Heart right ventricle (tissue), 16 donors: Measurements from ENCODE around the gene LILRB2. TPM values are rescaled to one million over a fixed set of nuclear protein-coding genes. Genes with fewer than 3 reads are reported as not detected.

Experiments used
- ATAC-seq, 8 donors: fragments of 200-7000 bp; cut with Tn5 transposase; one replicate each; pipeline ENCODE4 v1.9.1; 2020; ENCODE audit warnings: mild to moderate bottlenecking in 8 of 8, moderate library complexity in 8 of 8, moderate number of reproducible peaks in 1 of 8
- DNase-seq, 2 donors: peaks; one replicate each; pipeline ENCODE4 v3.0.0-alpha.2; 2020
- H3K27ac ChIP-seq, 10 donors: fragments of 200-600 bp; sonication (generic) in 2 of 10; one replicate each; pipeline versions ENCODE4 v1.5.0 to v1.8.0; 2020 to 2022; ENCODE audit warnings: mild to moderate bottlenecking in 3 of 10
- H3K27me3 ChIP-seq, 7 donors: fragments of 200-600 bp; one replicate each; pipeline ENCODE4 v1.8.0; 2021 to 2022; ENCODE audit warnings: mild to moderate bottlenecking in 2 of 7
- H3K36me3 ChIP-seq, 9 donors: fragments of 200-600 bp; sonication (generic) in 1 of 9; one replicate each; pipeline versions ENCODE4 v1.5.0 to v1.8.0; 2020 to 2022; ENCODE audit warnings: mild to moderate bottlenecking in 2 of 9
- H3K4me1 ChIP-seq, 9 donors: fragments of 200-600 bp; sonication (generic) in 1 of 9; one replicate each; pipeline versions ENCODE4 v1.5.0 to v1.8.0; 2020 to 2022; ENCODE audit warnings: mild to moderate bottlenecking in 4 of 9
- H3K4me3 ChIP-seq, 10 donors: fragments of 200-600 bp; sonication (generic) in 2 of 10; one replicate each; pipeline versions ENCODE4 v1.5.0 to v1.8.0; 2020 to 2022; ENCODE audit warnings: mild to moderate bottlenecking in 7 of 10, moderate library complexity in 2 of 10
- H3K9me3 ChIP-seq, 11 donors: fragments of 200-600 bp in 10 of 11; sonication (generic) in 2 of 11; one replicate each; pipeline versions ENCODE4 v1.5.0 to v1.8.0; 2013 to 2022; ENCODE audit warnings: mild to moderate bottlenecking in 2 of 11, control low read depth in 1 of 11, moderate library complexity in 1 of 11
- WGBS, 2 donors: extraction: QIAGEN DNeasy Blood & Tissue Kit; methylation state at CpG; one replicate each; pipeline ENCODE4 v1.1.7; 2013; ENCODE audit warnings: inconsistent platforms in 1 of 2; 5-methylcytosine and 5-hydroxymethylcytosine counted together
- intact Hi-C, 10 donors: fragments of 100-400 bp; cut with DNase I; formaldehyde crosslinking; loops; one replicate each; pipeline versions ENCODE4 v1.11.1 to v1.14.2; 2022
- polyA plus RNA-seq, 2 donors: library from polyadenylated mRNA; stranded (reverse); fragments of 200-250 nt; gene quantifications; one replicate each; pipeline ENCODE4 v1.2.3, GENCODE V29; 2013
- total RNA-seq, 10 donors: library from RNA; stranded (reverse); fragmentation: NEBNext Ultra II Directional in 3 of 10; extraction: Animal tissue kit (Norgen Biotek cat#: 25700) in 3 of 10; gene quantifications; one replicate each; pipeline versions ENCODE4 v1.2.1 to v1.2.4, GENCODE V29; 2021 to 2023
- TF ChIP-seq, protein P1 (sequence below), 9 donors: fragments of 200-600 bp; sonication (generic) in 2 of 9; IDR thresholded peaks; one replicate each; pipeline versions ENCODE4 v1.5.0 to v1.8.0; 2021 to 2022; ENCODE audit warnings: antibody characterized with exemption in 9 of 9, mild to moderate bottlenecking in 5 of 9, moderate library complexity in 1 of 9
- donor health status: Arrhythmogenic right ventricular cardiomyopathy.
- donor health status: ischemic (EF 13 %, LVEDD 7.1; RV severe dilation, severe dysfunction).
- donor health status: healthy with polysubstance abuse.
- donor health status: DM: no; HTN: yes; CAD: no.
- donor health status: DM: no; HTN: no; CAD: no.
- donor health status: ischemic (EF 25% LVEDD 6.9; RV normal size, moderate dysfunction).
- donor health status: ischemic (EF 25% LVEDD 5.7; RV mildly dilated, moderate dysfunction).
- donor health status: healthy.
- donor health status: DM: yes; HTN: yes; CAD: no.
- donor health status: Ischemic cardiomyopathy.
- donor health status: ischemic (EF 35%, LVEDD 5.7; RV mildly dilated, moderate dysfunction).
- donor health status: nonischemic (EF 11% LVEDD 7.7; RV severe dilation, severe dysfunction).
- donor health status: DM: yes; HTN: yes; CAD: no.
- donor health status: PGD.
- donor health status: ischemic (EF 29% LVEDD 5.4; RV normal size, mild dysfunction).
- donor health status: nonischemic (EF 23%, LVEDD 6.1; RV moderate dilation, normal function).

Gene LILRB2
- total and polyA plus RNA-seq, 12 donors, result 1.1 to 20.1 (median 2.4) TPM

DNA sequence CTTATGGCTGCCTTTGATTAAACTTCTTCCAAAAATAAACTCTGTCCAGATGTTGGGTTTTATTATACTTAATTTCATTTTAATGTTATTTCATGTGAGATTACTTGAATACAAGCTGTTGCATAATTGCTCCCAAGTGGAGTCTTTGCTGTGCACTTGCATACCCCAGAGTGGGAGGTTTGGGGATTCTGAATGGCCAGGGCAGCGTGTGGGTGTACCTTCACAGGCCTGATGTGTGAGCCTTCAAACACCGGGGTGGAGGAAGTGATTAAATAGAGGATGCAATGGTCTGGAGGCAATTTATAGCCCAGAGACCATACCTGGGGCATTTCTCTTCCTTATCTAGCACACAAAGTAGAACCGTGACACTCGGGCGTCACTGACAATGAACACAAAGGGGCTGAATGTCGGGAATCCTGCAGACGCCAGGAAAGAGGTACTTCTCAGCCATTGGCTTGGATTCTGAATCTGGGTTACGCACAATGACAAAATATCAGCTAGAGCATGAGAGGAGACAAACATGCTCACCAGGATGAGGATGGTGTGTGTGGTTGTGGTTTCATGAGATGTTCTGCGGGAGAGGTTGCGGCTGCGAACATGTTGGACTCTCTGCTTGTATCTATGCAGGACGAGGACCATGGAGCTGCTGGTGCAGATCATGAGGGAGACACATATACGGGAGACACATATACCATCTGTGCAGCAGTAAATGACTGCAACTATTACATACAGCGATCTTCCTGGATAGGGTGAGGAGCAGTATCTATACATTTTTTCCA lies 39.2 kb upstream of the LILRB2 start:
- peaks cover 0 to 3% (median 0%) of the 10 kb centered on the region in 11 donors for H3K9me3 ChIP-seq
- no peak overlapping the region for H3K4me3 ChIP-seq
- intact Hi-C loops, result loop anchor here in 2 of 10 donors (10.0 kb wide), 2 partner anchors 65 to 75 kb away; no protein-coding TSS in a partner anchor
- H3K36me3 ChIP-seq, result no peaks in the 10 kb centered on the region
- peaks cover 0 to 54% (median 39%) of the 10 kb centered on the region in 7 donors for H3K27me3 ChIP-seq
- ATAC-seq, result no peak
- WGBS, 2 donors, result 82 to 87% methylated on average over 14 of the region's 14 CpGs
- H3K4me1 ChIP-seq, result peaks cover 0 to 30% (median 0%) of the 10 kb centered on the region in 9 donors
- no peak for DNase-seq
- H3K27ac ChIP-seq, result no peak overlapping the region
- TF ChIP-seq, protein P1, sequence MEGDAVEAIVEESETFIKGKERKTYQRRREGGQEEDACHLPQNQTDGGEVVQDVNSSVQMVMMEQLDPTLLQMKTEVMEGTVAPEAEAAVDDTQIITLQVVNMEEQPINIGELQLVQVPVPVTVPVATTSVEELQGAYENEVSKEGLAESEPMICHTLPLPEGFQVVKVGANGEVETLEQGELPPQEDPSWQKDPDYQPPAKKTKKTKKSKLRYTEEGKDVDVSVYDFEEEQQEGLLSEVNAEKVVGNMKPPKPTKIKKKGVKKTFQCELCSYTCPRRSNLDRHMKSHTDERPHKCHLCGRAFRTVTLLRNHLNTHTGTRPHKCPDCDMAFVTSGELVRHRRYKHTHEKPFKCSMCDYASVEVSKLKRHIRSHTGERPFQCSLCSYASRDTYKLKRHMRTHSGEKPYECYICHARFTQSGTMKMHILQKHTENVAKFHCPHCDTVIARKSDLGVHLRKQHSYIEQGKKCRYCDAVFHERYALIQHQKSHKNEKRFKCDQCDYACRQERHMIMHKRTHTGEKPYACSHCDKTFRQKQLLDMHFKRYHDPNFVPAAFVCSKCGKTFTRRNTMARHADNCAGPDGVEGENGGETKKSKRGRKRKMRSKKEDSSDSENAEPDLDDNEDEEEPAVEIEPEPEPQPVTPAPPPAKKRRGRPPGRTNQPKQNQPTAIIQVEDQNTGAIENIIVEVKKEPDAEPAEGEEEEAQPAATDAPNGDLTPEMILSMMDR (IDR thresholded peaks at IDR 0.05), result no peak

DNA sequence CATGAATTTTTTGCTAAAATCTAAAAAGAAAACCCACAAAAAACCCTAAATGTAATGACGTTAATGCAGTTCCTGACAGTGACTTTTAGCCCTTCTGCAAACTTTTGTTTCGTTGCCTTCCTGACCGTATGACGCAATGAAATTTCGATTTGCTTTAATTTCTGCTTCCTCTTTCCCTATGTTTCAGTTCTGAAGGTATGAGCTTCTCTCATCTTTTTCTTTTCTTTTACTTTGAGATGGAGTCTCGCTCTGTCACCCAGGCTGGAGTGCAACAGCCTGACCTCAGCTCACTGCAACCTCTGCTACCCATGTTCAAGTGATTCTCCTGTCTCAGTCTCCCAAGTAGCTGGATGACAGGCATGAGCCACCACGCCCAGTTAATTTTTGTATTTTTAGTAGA lies 38.1 kb upstream of the LILRB2 start:
- TF ChIP-seq, protein P1 (IDR thresholded peaks at IDR 0.05), result no peak
- no peak overlapping the region for H3K4me3 ChIP-seq
- intact Hi-C loops, result no loop called here
- H3K36me3 ChIP-seq, result no peaks in the 10 kb centered on the region
- no peak for ATAC-seq
- DNase-seq, result no peak
- H3K9me3 ChIP-seq, result peaks cover 0 to 3% (median 0%) of the 10 kb centered on the region in 11 donors
- peak overlapping the region in 2 of 10 donors; percentile 7 to 83 for H3K27ac ChIP-seq
- H3K27me3 ChIP-seq, result peaks cover 0 to 58% (median 38%) of the 10 kb centered on the region in 7 donors
- peaks cover 0 to 30% (median 0%) of the 10 kb centered on the region in 9 donors for H3K4me1 ChIP-seq
- 73 to 78% methylated on average over 7 of the region's 7 CpGs for WGBS, 2 donors

DNA sequence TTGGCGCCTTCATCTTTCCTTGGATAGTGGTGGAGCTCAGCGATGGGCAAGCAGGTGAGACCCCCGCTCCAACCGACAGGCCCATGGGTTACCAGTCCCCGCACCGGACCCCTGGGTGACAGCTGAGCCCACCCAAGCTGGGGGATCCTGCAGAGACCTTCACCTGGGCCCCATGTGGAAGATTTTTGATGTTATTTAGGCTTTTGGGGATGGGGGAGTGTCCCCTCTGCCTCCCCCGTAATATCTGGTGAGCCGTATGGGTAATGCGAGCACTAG lies 37.0 kb upstream of the LILRB2 start:
- ATAC-seq (no peak), DNase-seq (no peak)

DNA sequence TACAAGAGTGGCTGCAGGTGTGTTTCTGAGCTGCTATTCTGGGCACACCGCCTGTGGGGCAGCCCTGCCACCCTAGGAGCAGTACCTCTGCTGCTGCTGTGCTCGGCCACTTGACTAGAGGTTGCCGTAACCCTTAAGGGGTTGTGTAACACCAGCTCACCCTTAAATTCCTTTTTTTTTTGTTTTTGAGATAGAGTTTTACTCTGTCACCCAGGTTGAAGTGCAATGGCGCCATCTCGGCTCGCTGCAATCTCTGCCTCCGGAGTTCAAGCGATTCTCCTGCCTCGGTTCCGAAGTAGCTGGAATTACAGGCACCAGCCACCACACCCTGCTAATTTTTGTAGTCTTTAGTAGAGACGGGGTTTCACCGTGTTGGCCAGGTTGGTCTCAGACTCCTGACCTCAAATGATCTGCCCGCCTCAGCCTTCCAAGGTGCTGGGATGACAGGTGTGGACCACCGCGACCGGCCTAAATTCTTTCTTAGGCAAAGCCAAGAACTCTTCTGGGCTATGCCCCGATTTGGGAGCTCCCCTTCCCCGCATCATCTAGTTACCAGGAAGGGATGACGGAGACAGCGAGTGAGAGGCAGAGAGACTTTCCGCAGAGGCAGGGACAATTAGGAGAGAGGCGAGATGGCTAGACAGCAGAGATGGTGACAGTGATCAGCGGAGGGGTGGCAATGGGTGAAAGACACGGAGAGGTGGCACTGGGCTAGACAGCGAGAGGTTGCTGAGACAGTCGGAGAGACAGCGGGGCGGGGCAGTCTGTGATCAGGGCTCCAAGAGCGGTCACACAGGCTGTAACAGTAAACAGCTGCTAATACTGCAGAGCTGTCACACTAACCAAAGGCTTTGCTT lies 36.4 kb upstream of the LILRB2 start:
- intact Hi-C loops, result no loop called here
- peak overlapping the region in 1 of 10 donors; percentile 83 for H3K27ac ChIP-seq
- no peak overlapping the region for H3K4me3 ChIP-seq
- peaks cover 0 to 59% (median 46%) of the 10 kb centered on the region in 7 donors for H3K27me3 ChIP-seq
- 70 to 77% methylated on average over 26 to 29 of the region's 29 CpGs for WGBS, 2 donors
- ATAC-seq (peak in 1 of 8 donors; percentile 19), DNase-seq (no peak)
- no peaks in the 10 kb centered on the region for H3K36me3 ChIP-seq
- TF ChIP-seq, protein P1 (IDR thresholded peaks at IDR 0.05), result no peak
- H3K4me1 ChIP-seq, result peaks cover 0 to 36% (median 0%) of the 10 kb centered on the region in 9 donors
- peaks cover 0 to 3% (median 0%) of the 10 kb centered on the region in 11 donors for H3K9me3 ChIP-seq

More for the DNA sequence above, 37.0 kb upstream of the LILRB2 start:
- 89 to 93% methylated on average over 9 of the region's 9 CpGs for WGBS, 2 donors
- TF ChIP-seq, protein P1 (IDR thresholded peaks at IDR 0.05), result no peak
- H3K9me3 ChIP-seq, result peaks cover 0 to 3% (median 0%) of the 10 kb centered on the region in 11 donors
- peak overlapping the region in 2 of 10 donors; percentile 40 to 83 for H3K27ac ChIP-seq
- intact Hi-C loops, result no loop called here
- H3K4me3 ChIP-seq, result no peak overlapping the region
- H3K36me3 ChIP-seq, result no peaks in the 10 kb centered on the region
- H3K27me3 ChIP-seq, result peaks cover 0 to 59% (median 40%) of the 10 kb centered on the region in 7 donors
- H3K4me1 ChIP-seq, result peaks cover 0 to 33% (median 0%) of the 10 kb centered on the region in 9 donors
